WTC11 (cell line): ENCODE results near the gene LIMD2. TPM values are rescaled to one million over a fixed set of nuclear protein-coding genes. Genes with fewer than 3 reads are reported as not detected.
A peak's percentile ranks its signal among the peaks of the same experiment; 100 is the strongest.

ENCODE experiments used
- ATAC-seq: fragments of 200-7000 bp; cut with Tn5 transposase; 2 replicates; pipeline ENCODE4 v1.10.0; 2021; ENCODE audit warnings: mild to moderate bottlenecking, moderate library complexity
- CTCF ChIA-PET: fragments of 300-600 bp; sonication (Branson Sonifier 250); formaldehyde crosslinking; loops from one replicate; lab custom pipeline; 2021; ENCODE audit warnings: antibody characterized with exemption; lab: Charles Lee
- POLR2A ChIA-PET: fragments of 350-600 bp; sonication (Branson Sonifier 250); formaldehyde crosslinking; loops from one replicate; lab custom pipeline; 2021; ENCODE audit warnings: antibody characterized with exemption; lab: Charles Lee
- DNase-seq: peaks from one replicate; pipeline ENCODE4 v3.0.0; 2021; ENCODE audit warnings: low spot score
- H3K27ac Mint-ChIP-seq: 2 replicates; pipeline ENCODE4 v1.8.0; 2021; ENCODE audit warnings: mixed read lengths
- H3K27me3 Mint-ChIP-seq: 2 replicates; pipeline ENCODE4 v1.8.0; 2021; ENCODE audit warnings: low read depth, mild to moderate bottlenecking, moderate library complexity, mixed read lengths
- H3K36me3 Mint-ChIP-seq: 2 replicates; pipeline ENCODE4 v1.8.0; 2021; ENCODE audit warnings: mixed read lengths
- H3K4me1 Mint-ChIP-seq: 2 replicates; pipeline ENCODE4 v1.8.0; 2022; ENCODE audit warnings: mixed read lengths
- H3K4me3 Mint-ChIP-seq: 2 replicates; pipeline ENCODE4 v1.8.0; 2021; ENCODE audit warnings: mild to moderate bottlenecking, moderate library complexity, mixed read lengths
- H3K9me3 Mint-ChIP-seq: 2 replicates; pipeline ENCODE4 v1.8.0; 2021; ENCODE audit warnings: mixed read lengths
- ATF1 ChIP-seq: sonication (generic); formaldehyde crosslinking; IDR thresholded peaks from 2 replicates; pipeline ENCODE4 v1.8.1; 2023; ENCODE audit warnings: mild to moderate bottlenecking, moderate library complexity, missing genetic modification reagents
- CREM ChIP-seq: sonication (generic); formaldehyde crosslinking; IDR thresholded peaks from 2 replicates; pipeline ENCODE4 v1.8.1; 2022; ENCODE audit warnings: mild to moderate bottlenecking, missing genetic modification reagents, moderate library complexity
- FOXP1 ChIP-seq: sonication (generic); formaldehyde crosslinking; IDR thresholded peaks from 2 replicates; pipeline ENCODE4 v1.8.0; 2022; ENCODE audit warnings: missing genetic modification reagents, mild to moderate bottlenecking, moderate library complexity, borderline replicate concordance
- KAT7 ChIP-seq: sonication (generic); formaldehyde crosslinking; IDR thresholded peaks from 2 replicates; pipeline ENCODE4 v1.8.1; 2023; ENCODE audit warnings: missing genetic modification reagents, mild to moderate bottlenecking, borderline replicate concordance
- MYBL2 ChIP-seq: sonication (generic); formaldehyde crosslinking; IDR thresholded peaks from 2 replicates; pipeline ENCODE4 v1.8.1; 2023; ENCODE audit warnings: mild to moderate bottlenecking, moderate library complexity, missing genetic modification reagents
- NFATC4 ChIP-seq: fragments of 250-450 bp; sonication (Bioruptor Pico); IDR thresholded peaks from 2 replicates; pipeline ENCODE4 v1.9.0; 2021; ENCODE audit warnings: mild to moderate bottlenecking
- NFYB ChIP-seq: sonication (generic); formaldehyde crosslinking; conservative IDR thresholded peaks from 2 replicates; pipeline ENCODE4 v1.8.0; 2022; ENCODE audit warnings: low read depth, missing genetic modification reagents
- NR1H2 ChIP-seq: sonication (generic); formaldehyde crosslinking; IDR thresholded peaks from 2 replicates; pipeline ENCODE4 v1.9.0; 2021; ENCODE audit warnings: mild to moderate bottlenecking, moderate library complexity, missing genetic modification reagents
- RORB ChIP-seq: fragments of 250-450 bp; sonication (Bioruptor Pico); IDR thresholded peaks from 2 replicates; pipeline ENCODE4 v1.9.0; 2021; ENCODE audit warnings: mild to moderate bottlenecking
- TCF7 ChIP-seq: sonication (generic); formaldehyde crosslinking; IDR thresholded peaks from 2 replicates; pipeline ENCODE4 v1.8.0; 2022; ENCODE audit warnings: mild to moderate bottlenecking, low read depth, missing genetic modification reagents, moderate library complexity
- TP53 ChIP-seq: sonication (generic); formaldehyde crosslinking; IDR thresholded peaks from 2 replicates; pipeline ENCODE4 v1.8.1; 2023; ENCODE audit warnings: mild to moderate bottlenecking, missing genetic modification reagents
- ZNF219 ChIP-seq: sonication (generic); formaldehyde crosslinking; IDR thresholded peaks from 2 replicates; pipeline ENCODE4 v1.8.0; 2023; ENCODE audit warnings: missing genetic modification reagents, mild to moderate bottlenecking, borderline replicate concordance
- ZNF396 ChIP-seq: fragments of 250-450 bp; sonication (Bioruptor Pico); IDR thresholded peaks from 2 replicates; pipeline ENCODE4 v1.8.0; 2021; ENCODE audit warnings: mild to moderate bottlenecking, moderate library complexity, borderline replicate concordance
- ZNF671 ChIP-seq: fragments of 250-450 bp; sonication (Bioruptor Pico); IDR thresholded peaks from 2 replicates; pipeline ENCODE4 v1.8.0; 2021; ENCODE audit warnings: mild to moderate bottlenecking
- total RNA-seq: library from RNA; stranded (reverse); gene quantifications from 3 replicates; pipeline ENCODE4 v1.2.3, GENCODE V29; 2021
- TF ChIP-seq, protein P1 (sequence below): sonication (generic); formaldehyde crosslinking; IDR thresholded peaks from 2 replicates; pipeline ENCODE4 v1.8.0; 2022; ENCODE audit warnings: mild to moderate bottlenecking, missing genetic modification reagents
- TF ChIP-seq, protein P2 (sequence below): sonication (generic); formaldehyde crosslinking; IDR thresholded peaks from 2 replicates; pipeline ENCODE4 v1.8.0; 2023; ENCODE audit warnings: mild to moderate bottlenecking, missing genetic modification reagents
- TF ChIP-seq, protein P3 (sequence below): sonication (generic); formaldehyde crosslinking; conservative IDR thresholded peaks from 2 replicates; pipeline ENCODE4 v1.8.1; 2023; ENCODE audit warnings: mild to moderate bottlenecking, low read depth, missing genetic modification reagents, moderate library complexity
- TF ChIP-seq, protein P4 (sequence below): sonication (generic); formaldehyde crosslinking; IDR thresholded peaks from 2 replicates; pipeline ENCODE4 v1.8.1; 2023; ENCODE audit warnings: mild to moderate bottlenecking, missing genetic modification reagents, moderate library complexity
- TF ChIP-seq, protein P5 (sequence below): sonication (generic); formaldehyde crosslinking; IDR thresholded peaks from 2 replicates; pipeline ENCODE4 v1.8.0; 2022; ENCODE audit warnings: mild to moderate bottlenecking, missing genetic modification reagents
- TF ChIP-seq, protein P6 (sequence below): sonication (generic); formaldehyde crosslinking; IDR thresholded peaks from 2 replicates; pipeline ENCODE4 v1.8.1; 2023; ENCODE audit warnings: mild to moderate bottlenecking, missing genetic modification reagents
- TF ChIP-seq, protein P7 (sequence below): sonication (generic); formaldehyde crosslinking; IDR thresholded peaks from 2 replicates; pipeline ENCODE4 v1.8.0; 2023; ENCODE audit warnings: missing genetic modification reagents

The LIMD2 gene
- total RNA-seq, 1 experiment from 2014 or later, result 91.8 TPM

DNA sequence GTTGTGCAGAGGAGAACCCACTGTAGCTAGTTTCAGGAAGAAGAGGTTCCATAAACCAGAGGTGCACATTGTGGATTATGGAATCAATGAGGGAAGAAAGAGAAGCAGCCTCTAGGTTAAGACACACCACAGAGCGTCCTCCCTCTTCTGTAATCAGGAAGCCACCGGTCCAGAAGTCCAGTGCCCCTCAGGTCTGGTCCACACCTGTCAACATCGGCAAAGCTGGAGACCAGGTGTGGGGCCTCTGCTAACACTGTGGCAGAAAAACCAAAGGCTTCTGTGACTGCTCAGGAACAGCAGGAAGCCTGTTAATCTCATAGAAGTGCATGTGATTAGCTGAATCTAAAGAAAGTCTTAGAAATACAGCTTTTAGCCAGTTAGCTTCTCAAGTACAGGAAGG, 23.3 kb downstream of the LIMD2 start:
- CTCF ChIA-PET, result interaction anchor here (2.0 to 3.5 kb wide), 5 partner anchors 18 to 270 kb away, joined by 7 to 34 read pairs (median 14); no protein-coding TSS in a partner anchor
- TF ChIP-seq NFYB (CRISPR knock-in tag), result no peak
- no peak for TF ChIP-seq RORB (CRISPR knock-in tag)
- TF ChIP-seq CREM (CRISPR knock-in tag), result no peak
- TF ChIP-seq ZNF671 (CRISPR knock-in tag), result no peak
- TF ChIP-seq KAT7, result no peak
- no peak for TF ChIP-seq NR1H2
- TF ChIP-seq, protein P1, sequence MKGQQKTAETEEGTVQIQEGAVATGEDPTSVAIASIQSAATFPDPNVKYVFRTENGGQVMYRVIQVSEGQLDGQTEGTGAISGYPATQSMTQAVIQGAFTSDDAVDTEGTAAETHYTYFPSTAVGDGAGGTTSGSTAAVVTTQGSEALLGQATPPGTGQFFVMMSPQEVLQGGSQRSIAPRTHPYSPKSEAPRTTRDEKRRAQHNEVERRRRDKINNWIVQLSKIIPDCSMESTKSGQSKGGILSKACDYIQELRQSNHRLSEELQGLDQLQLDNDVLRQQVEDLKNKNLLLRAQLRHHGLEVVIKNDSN, result no peak
- TF ChIP-seq ATF1, result no peak
- TF ChIP-seq, protein P2, sequence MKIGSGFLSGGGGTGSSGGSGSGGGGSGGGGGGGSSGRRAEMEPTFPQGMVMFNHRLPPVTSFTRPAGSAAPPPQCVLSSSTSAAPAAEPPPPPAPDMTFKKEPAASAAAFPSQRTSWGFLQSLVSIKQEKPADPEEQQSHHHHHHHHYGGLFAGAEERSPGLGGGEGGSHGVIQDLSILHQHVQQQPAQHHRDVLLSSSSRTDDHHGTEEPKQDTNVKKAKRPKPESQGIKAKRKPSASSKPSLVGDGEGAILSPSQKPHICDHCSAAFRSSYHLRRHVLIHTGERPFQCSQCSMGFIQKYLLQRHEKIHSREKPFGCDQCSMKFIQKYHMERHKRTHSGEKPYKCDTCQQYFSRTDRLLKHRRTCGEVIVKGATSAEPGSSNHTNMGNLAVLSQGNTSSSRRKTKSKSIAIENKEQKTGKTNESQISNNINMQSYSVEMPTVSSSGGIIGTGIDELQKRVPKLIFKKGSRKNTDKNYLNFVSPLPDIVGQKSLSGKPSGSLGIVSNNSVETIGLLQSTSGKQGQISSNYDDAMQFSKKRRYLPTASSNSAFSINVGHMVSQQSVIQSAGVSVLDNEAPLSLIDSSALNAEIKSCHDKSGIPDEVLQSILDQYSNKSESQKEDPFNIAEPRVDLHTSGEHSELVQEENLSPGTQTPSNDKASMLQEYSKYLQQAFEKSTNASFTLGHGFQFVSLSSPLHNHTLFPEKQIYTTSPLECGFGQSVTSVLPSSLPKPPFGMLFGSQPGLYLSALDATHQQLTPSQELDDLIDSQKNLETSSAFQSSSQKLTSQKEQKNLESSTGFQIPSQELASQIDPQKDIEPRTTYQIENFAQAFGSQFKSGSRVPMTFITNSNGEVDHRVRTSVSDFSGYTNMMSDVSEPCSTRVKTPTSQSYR (CRISPR knock-in tag), result no peak
- TF ChIP-seq, protein P3, sequence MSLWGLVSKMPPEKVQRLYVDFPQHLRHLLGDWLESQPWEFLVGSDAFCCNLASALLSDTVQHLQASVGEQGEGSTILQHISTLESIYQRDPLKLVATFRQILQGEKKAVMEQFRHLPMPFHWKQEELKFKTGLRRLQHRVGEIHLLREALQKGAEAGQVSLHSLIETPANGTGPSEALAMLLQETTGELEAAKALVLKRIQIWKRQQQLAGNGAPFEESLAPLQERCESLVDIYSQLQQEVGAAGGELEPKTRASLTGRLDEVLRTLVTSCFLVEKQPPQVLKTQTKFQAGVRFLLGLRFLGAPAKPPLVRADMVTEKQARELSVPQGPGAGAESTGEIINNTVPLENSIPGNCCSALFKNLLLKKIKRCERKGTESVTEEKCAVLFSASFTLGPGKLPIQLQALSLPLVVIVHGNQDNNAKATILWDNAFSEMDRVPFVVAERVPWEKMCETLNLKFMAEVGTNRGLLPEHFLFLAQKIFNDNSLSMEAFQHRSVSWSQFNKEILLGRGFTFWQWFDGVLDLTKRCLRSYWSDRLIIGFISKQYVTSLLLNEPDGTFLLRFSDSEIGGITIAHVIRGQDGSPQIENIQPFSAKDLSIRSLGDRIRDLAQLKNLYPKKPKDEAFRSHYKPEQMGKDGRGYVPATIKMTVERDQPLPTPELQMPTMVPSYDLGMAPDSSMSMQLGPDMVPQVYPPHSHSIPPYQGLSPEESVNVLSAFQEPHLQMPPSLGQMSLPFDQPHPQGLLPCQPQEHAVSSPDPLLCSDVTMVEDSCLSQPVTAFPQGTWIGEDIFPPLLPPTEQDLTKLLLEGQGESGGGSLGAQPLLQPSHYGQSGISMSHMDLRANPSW (CRISPR knock-in tag), result no peak
- no peak for TF ChIP-seq ZNF219
- TF ChIP-seq, protein P4, sequence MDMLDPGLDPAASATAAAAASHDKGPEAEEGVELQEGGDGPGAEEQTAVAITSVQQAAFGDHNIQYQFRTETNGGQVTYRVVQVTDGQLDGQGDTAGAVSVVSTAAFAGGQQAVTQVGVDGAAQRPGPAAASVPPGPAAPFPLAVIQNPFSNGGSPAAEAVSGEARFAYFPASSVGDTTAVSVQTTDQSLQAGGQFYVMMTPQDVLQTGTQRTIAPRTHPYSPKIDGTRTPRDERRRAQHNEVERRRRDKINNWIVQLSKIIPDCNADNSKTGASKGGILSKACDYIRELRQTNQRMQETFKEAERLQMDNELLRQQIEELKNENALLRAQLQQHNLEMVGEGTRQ (CRISPR knock-in tag), result no peak

DNA sequence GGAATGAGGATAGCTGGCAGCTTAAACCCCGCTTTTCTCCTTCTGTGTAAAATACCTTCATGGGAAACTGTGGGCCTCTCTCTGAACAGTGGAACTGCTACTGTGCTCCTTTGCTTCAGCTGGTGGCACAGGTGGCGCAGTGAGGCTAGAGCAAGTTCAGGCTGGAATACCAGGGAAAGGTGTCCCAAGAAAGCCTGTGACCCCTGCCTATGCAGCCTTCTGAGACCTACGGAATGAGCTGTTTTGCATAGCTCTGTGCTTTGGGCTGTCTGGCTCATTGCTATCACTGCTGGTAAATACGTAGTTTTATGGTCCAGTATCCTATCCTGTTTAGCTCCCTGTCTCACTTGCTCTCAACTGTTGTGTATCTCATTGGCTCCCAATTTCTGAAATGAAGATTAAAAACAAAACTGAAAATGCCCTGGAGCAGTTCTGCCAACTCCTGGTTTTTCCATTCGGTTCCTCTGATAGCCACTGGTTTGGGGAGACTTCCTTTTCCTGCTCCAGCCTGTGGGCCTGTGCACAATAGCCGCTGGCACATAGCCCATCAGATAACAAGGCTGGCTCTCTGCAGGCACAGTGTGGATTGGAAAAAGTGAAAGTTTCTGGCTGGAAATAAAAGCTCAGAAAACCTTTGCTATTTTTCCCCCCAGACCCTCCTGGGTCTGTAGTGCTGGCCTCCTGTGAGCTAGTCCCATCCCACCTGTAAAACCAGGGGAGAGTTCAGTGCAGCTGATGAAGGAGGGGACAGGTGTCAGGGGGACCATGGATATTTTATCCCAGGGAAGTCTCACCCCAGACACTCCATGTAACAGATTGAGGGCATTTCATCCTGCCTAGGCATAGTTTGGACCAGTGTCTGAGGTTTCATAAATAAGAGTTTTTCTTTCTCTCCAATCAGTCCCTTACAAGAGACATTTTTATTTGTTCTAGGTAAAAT, 24.0 kb downstream of the LIMD2 start:
- H3K4me1 Mint-ChIP-seq, result peaks cover 44% of the 10 kb centered on the region
- TF ChIP-seq TCF7 (CRISPR knock-in tag) (no peak), NFATC4 (CRISPR knock-in tag) (no peak), NR1H2 (no peak), MYBL2 (CRISPR knock-in tag) (no peak), ZNF219 (no peak), TP53 (no peak), ZNF396 (CRISPR knock-in tag) (no peak), FOXP1 (CRISPR knock-in tag) (no peak)
- TF ChIP-seq, protein P4 (CRISPR knock-in tag), result no peak
- TF ChIP-seq, protein P5, sequence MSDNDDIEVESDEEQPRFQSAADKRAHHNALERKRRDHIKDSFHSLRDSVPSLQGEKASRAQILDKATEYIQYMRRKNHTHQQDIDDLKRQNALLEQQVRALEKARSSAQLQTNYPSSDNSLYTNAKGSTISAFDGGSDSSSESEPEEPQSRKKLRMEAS, result no peak
- TF ChIP-seq, protein P6, sequence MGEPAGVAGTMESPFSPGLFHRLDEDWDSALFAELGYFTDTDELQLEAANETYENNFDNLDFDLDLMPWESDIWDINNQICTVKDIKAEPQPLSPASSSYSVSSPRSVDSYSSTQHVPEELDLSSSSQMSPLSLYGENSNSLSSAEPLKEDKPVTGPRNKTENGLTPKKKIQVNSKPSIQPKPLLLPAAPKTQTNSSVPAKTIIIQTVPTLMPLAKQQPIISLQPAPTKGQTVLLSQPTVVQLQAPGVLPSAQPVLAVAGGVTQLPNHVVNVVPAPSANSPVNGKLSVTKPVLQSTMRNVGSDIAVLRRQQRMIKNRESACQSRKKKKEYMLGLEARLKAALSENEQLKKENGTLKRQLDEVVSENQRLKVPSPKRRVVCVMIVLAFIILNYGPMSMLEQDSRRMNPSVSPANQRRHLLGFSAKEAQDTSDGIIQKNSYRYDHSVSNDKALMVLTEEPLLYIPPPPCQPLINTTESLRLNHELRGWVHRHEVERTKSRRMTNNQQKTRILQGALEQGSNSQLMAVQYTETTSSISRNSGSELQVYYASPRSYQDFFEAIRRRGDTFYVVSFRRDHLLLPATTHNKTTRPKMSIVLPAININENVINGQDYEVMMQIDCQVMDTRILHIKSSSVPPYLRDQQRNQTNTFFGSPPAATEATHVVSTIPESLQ, result no peak
- TF ChIP-seq, protein P7, sequence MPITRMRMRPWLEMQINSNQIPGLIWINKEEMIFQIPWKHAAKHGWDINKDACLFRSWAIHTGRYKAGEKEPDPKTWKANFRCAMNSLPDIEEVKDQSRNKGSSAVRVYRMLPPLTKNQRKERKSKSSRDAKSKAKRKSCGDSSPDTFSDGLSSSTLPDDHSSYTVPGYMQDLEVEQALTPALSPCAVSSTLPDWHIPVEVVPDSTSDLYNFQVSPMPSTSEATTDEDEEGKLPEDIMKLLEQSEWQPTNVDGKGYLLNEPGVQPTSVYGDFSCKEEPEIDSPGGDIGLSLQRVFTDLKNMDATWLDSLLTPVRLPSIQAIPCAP (CRISPR knock-in tag), result no peak

More for the DNA sequence above, 23.3 kb downstream of the LIMD2 start:
- DNase-seq (no peak), ATAC-seq (no peak)
- Mint-ChIP-seq H3K9me3 (no peaks in the 10 kb centered on the region), H3K4me1 (peaks cover 50% of the 10 kb centered on the region), H3K36me3 (no peaks in the 10 kb centered on the region; the same call in 1 of the 2 replicates), H3K27ac (peak overlapping the region; percentile 57; the same call in 1 of the 2 replicates), H3K4me3 (no peak overlapping the region), H3K27me3 (no peaks in the 10 kb centered on the region)
- POLR2A ChIA-PET, result no interaction called here

More for the DNA sequence above, 24.0 kb downstream of the LIMD2 start:
- POLR2A ChIA-PET, result interaction anchor here (0.6 to 1.4 kb wide), 5 partner anchors 53 to 673 kb away, joined by 4 to 7 read pairs (median 5); partner anchors contain the start of gene MAP3K3
- DNase-seq, result no peak
- CTCF ChIA-PET, result interaction anchor here (0.6 to 3.5 kb wide), 13 partner anchors 9 to 1062 kb away, joined by 3 to 34 read pairs (median 7); partner anchors contain the start of gene MAP3K3
- Mint-ChIP-seq H3K9me3 (no peaks in the 10 kb centered on the region), H3K36me3 (peaks cover under 1% of the 10 kb centered on the region), H3K4me3 (no peak overlapping the region), H3K27ac (peak overlapping the region; percentile 73), H3K27me3 (no peaks in the 10 kb centered on the region)
- ATAC-seq, result peak; percentile 38
